ENCODE measurements around the gene RIF1.
"Not testable (repeated sequence)": the region's sequence is repeated elsewhere in the genome, so short reads cannot be mapped to it uniquely, and the experiment has no call there.

RIF1 gene

DNA sequence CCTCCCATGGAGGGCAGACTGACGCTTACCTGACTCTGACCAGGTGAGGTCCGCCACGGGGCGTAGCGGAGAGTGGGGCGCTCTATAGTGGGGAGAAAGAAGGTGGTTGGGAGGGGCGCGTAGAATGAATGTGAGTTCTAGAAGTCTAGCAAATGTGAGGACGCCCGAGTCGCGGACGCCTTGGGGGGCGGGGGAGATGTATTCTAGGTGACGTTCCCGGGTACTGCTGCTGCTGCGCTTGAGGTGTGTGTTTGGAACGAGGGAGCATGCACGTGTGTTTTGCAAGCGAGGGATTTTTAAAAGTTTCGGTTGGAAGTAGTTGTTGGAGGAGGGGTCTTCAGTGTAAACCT is 758 bp downstream of the RIF1 start:
- Histone ChIP-seq H4K20me1 (ENCODE audit: insufficient read depth, low read length, poor library complexity, severe bottlenecking) (peaks cover 51% of the 10 kb centered on the region), H3K9ac (ENCODE audit: low read depth, low read length, poor library complexity, severe bottlenecking) (peak overlapping the region; percentile 98), H3K27me3 (ENCODE audit: insufficient read depth, low read length, poor library complexity, severe bottlenecking) (peaks cover 4% of the 10 kb centered on the region), H3K9me2 (replicated peaks; ENCODE audit: low read depth, low read length) (no peaks in the 10 kb centered on the region), H3F3A (ENCODE audit: low read depth) (no peaks in the 10 kb centered on the region), H3K36me3 (ENCODE audit: insufficient read depth, low read length) (peaks cover 18% of the 10 kb centered on the region; the same call in 1 of the 2 replicates), H3K4me1 (ENCODE audit: insufficient read depth, low read length, poor library complexity, severe bottlenecking) (peaks cover 26% of the 10 kb centered on the region), H3K4me3 (ENCODE audit: low read length, poor library complexity, severe bottlenecking) (peak overlapping the region; percentile 100), H3K4me2 (ENCODE audit: low read depth, low read length, poor library complexity, severe bottlenecking) (peak overlapping the region; percentile 88), H3K9me3 (ENCODE audit: insufficient read depth, low read depth, low read length) (no peaks in the 10 kb centered on the region), H3K79me2 (ENCODE audit: insufficient read depth, low read length) (peaks cover 57% of the 10 kb centered on the region), H2AFZ (ENCODE audit: low read length) (peak overlapping the region; percentile 97)
- TF ChIP-seq EZH2phosphoT487 (IDR thresholded peaks at IDR 0.05; ENCODE audit: borderline replicate concordance): no peak
- TF ChIP-seq, protein P1, sequence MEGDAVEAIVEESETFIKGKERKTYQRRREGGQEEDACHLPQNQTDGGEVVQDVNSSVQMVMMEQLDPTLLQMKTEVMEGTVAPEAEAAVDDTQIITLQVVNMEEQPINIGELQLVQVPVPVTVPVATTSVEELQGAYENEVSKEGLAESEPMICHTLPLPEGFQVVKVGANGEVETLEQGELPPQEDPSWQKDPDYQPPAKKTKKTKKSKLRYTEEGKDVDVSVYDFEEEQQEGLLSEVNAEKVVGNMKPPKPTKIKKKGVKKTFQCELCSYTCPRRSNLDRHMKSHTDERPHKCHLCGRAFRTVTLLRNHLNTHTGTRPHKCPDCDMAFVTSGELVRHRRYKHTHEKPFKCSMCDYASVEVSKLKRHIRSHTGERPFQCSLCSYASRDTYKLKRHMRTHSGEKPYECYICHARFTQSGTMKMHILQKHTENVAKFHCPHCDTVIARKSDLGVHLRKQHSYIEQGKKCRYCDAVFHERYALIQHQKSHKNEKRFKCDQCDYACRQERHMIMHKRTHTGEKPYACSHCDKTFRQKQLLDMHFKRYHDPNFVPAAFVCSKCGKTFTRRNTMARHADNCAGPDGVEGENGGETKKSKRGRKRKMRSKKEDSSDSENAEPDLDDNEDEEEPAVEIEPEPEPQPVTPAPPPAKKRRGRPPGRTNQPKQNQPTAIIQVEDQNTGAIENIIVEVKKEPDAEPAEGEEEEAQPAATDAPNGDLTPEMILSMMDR (conservative IDR thresholded peaks at IDR 0.05; ENCODE audit: low read length): no peak

DNA sequence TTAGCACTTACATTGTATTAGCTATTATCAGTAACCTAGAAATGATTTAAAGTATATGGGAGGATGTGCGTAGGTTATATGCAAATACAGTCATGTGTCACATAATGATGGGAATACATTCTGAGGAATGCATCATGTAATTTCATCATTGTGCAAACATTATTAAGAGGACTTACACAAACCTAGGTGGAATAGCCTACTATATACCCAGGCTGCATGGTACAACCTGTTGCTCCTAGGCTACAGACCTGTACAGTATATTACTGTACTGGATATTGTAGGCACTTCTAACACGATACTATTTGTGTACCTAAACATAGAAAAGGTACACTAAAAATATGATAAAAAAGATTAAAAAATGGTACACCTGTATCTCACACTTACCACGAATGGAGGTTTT is 7.9 kb downstream of the RIF1 start:
- peaks cover 71% of the 10 kb centered on the region for H3K36me3 ChIP-seq (ENCODE audit: insufficient read depth, low read length)
- H3K9ac ChIP-seq (ENCODE audit: low read depth, low read length, poor library complexity, severe bottlenecking): no peak overlapping the region
- no peak overlapping the region for H3K4me2 ChIP-seq (ENCODE audit: low read depth, low read length, poor library complexity, severe bottlenecking)
- H3K9me3 ChIP-seq (ENCODE audit: insufficient read depth, low read depth, low read length): no peaks in the 10 kb centered on the region
- no peaks in the 10 kb centered on the region for H3K27me3 ChIP-seq (ENCODE audit: insufficient read depth, low read length, poor library complexity, severe bottlenecking)
- no peaks in the 10 kb centered on the region for H3K9me2 ChIP-seq (replicated peaks; ENCODE audit: low read depth, low read length)
- H2AFZ ChIP-seq (ENCODE audit: low read length): no peak overlapping the region
- no peak overlapping the region for H3K4me3 ChIP-seq (ENCODE audit: low read length, poor library complexity, severe bottlenecking)
- peaks cover 85% of the 10 kb centered on the region for H3K79me2 ChIP-seq (ENCODE audit: insufficient read depth, low read length)
- TF ChIP-seq, protein P1 (conservative IDR thresholded peaks at IDR 0.05; ENCODE audit: low read length): no peak
- no peak for TF ChIP-seq EZH2phosphoT487 (IDR thresholded peaks at IDR 0.05; ENCODE audit: borderline replicate concordance)
- no peaks in the 10 kb centered on the region for H3F3A ChIP-seq (ENCODE audit: low read depth)
- H3K4me1 ChIP-seq (ENCODE audit: insufficient read depth, low read length, poor library complexity, severe bottlenecking): peaks cover 19% of the 10 kb centered on the region
- H4K20me1 ChIP-seq (ENCODE audit: insufficient read depth, low read length, poor library complexity, severe bottlenecking): peaks cover 61% of the 10 kb centered on the region

DNA sequence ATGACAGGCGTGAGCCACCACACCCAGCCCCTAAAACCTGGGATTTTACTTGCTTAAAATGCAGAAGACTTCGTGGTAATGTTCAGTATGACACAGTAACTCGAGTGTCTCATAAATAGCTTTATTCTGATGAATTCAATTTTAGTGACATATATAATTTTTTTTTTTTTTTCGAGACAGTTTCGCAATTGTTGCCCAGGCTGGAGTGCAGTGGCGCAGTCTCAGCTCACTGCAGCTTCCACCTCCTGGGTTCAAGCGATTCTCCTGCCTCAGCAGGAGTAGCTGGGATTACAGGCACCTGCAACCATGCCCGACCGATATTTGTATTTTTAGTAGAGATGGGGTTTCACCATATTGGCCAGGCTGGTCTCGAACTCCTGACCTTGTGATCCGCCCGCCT is 12.0 kb downstream of the RIF1 start:
- Histone ChIP-seq H3K79me2 (ENCODE audit: insufficient read depth, low read length) (peaks cover 86% of the 10 kb centered on the region), H3K4me1 (ENCODE audit: insufficient read depth, low read length, poor library complexity, severe bottlenecking) (peaks cover 11% of the 10 kb centered on the region), H4K20me1 (ENCODE audit: insufficient read depth, low read length, poor library complexity, severe bottlenecking) (peaks cover 58% of the 10 kb centered on the region), H3K36me3 (ENCODE audit: insufficient read depth, low read length) (peaks cover 79% of the 10 kb centered on the region)
- H3K9me3 ChIP-seq (ENCODE audit: insufficient read depth, low read depth, low read length); H3K9me2 ChIP-seq (replicated peaks; ENCODE audit: low read depth, low read length); H3K4me3 ChIP-seq (ENCODE audit: low read length, poor library complexity, severe bottlenecking); H3F3A ChIP-seq (ENCODE audit: low read depth); H3K9ac ChIP-seq (ENCODE audit: low read depth, low read length, poor library complexity, severe bottlenecking); H3K4me2 ChIP-seq (ENCODE audit: low read depth, low read length, poor library complexity, severe bottlenecking); H2AFZ ChIP-seq (ENCODE audit: low read length); H3K27me3 ChIP-seq (ENCODE audit: insufficient read depth, low read length, poor library complexity, severe bottlenecking): not testable (repeated sequence)

DNA sequence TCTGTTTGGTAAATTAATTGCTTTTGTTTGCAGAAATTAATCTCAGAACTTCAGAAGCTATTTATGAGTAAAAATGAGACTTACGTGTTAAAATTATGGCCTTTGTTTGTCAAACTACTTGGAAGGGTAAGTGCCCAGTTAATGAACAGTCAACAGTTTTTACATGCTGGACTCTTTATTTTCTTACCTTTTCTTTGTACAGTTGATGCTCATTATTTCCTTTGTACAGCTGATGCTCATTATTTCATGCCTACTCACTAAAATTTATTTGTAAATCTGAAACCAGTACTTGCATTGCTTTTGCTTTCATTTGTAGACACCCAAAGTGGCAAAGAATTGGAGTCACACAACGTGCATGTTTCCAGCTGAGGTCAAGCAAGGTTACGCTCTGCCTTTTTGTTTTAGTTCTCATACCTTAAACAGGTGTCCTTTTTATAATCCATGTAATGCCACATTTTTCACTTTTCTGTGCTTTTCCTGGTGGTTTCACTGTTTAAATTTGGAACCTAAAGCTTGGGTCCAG is 13.3 kb downstream of the RIF1 start:
- Histone ChIP-seq H3F3A (ENCODE audit: low read depth) (no peaks in the 10 kb centered on the region), H3K4me1 (ENCODE audit: insufficient read depth, low read length, poor library complexity, severe bottlenecking) (peaks cover 8% of the 10 kb centered on the region)

More for the DNA sequence above, 13.3 kb downstream of the RIF1 start:
- H3K79me2 ChIP-seq (ENCODE audit: insufficient read depth, low read length): peaks cover 85% of the 10 kb centered on the region
- no peaks in the 10 kb centered on the region for H3K27me3 ChIP-seq (ENCODE audit: insufficient read depth, low read length, poor library complexity, severe bottlenecking)
- no peak overlapping the region for H3K4me3 ChIP-seq (ENCODE audit: low read length, poor library complexity, severe bottlenecking)
- peaks cover 50% of the 10 kb centered on the region for H4K20me1 ChIP-seq (ENCODE audit: insufficient read depth, low read length, poor library complexity, severe bottlenecking)
- H3K36me3 ChIP-seq (ENCODE audit: insufficient read depth, low read length): peaks cover 72% of the 10 kb centered on the region
- H3K9ac ChIP-seq (ENCODE audit: low read depth, low read length, poor library complexity, severe bottlenecking): no peak overlapping the region
- no peak overlapping the region for H2AFZ ChIP-seq (ENCODE audit: low read length)
- no peak for TF ChIP-seq EZH2phosphoT487 (IDR thresholded peaks at IDR 0.05; ENCODE audit: borderline replicate concordance)
- TF ChIP-seq, protein P1 (conservative IDR thresholded peaks at IDR 0.05; ENCODE audit: low read length): no peak
- H3K9me3 ChIP-seq (ENCODE audit: insufficient read depth, low read depth, low read length): no peaks in the 10 kb centered on the region
- H3K9me2 ChIP-seq (replicated peaks; ENCODE audit: low read depth, low read length): no peaks in the 10 kb centered on the region
- H3K4me2 ChIP-seq (ENCODE audit: low read depth, low read length, poor library complexity, severe bottlenecking): no peak overlapping the region
